K562 (cell line): ENCODE results near the gene SLC16A13. TPM values are rescaled to one million over a fixed set of nuclear protein-coding genes. Genes with fewer than 3 reads are reported as not detected.
A peak's percentile ranks its signal among the peaks of the same experiment; 100 is the strongest.
"Not testable (repeated sequence)": the region's sequence is repeated elsewhere in the genome, so short reads cannot be mapped to it uniquely, and the experiment has no call there.

ENCODE experiments used
- ARID1B ChIP-seq: fragments of 450-650 bp; IDR thresholded peaks from 2 replicates; pipeline ENCODE4 v1.6.1; 2016; ENCODE audit warnings: antibody characterized with exemption, mild to moderate bottlenecking, inconsistent platforms
- ATF1 ChIP-seq, 2 experiments: fragments of 450-650 bp in 1 of 2; IDR thresholded peaks; 2 replicates each; pipeline ENCODE4 v1.6.1; 2016; ENCODE audit warnings: missing compliant biosample characterization in 1 of 2, missing genetic modification characterization in 1 of 2
- BCOR ChIP-seq: fragments of 450-650 bp; IDR thresholded peaks from 2 replicates; pipeline ENCODE4 v1.6.1; 2016
- CCNT2 ChIP-seq: IDR thresholded peaks from 2 replicates; pipeline ENCODE4 v1.6.1; 2011; ENCODE audit warnings: borderline replicate concordance, low read depth, mild to moderate bottlenecking, moderate library complexity, mixed read lengths, low read length; ENCODE audit not compliant: insufficient read length; ENCODE audit errors: extremely low read depth
- CTBP1 ChIP-seq: fragments of 450-650 bp; IDR thresholded peaks from 2 replicates; pipeline ENCODE4 v1.6.1; 2016; ENCODE audit warnings: borderline replicate concordance
- DACH1 ChIP-seq: fragments of 450-650 bp; IDR thresholded peaks from 2 replicates; pipeline ENCODE4 v1.6.1; 2018; ENCODE audit not compliant: partially characterized antibody
- DMBX1 ChIP-seq: fragments of 250-450 bp; sonication (Bioruptor Pico); IDR thresholded peaks from 2 replicates; pipeline ENCODE4 v1.8.0; 2022; ENCODE audit warnings: inconsistent platforms, mild to moderate bottlenecking, moderate library complexity, borderline replicate concordance
- EHMT2 ChIP-seq: fragments of 450-650 bp; IDR thresholded peaks from 2 replicates; pipeline ENCODE4 v1.6.1; 2018; ENCODE audit warnings: antibody characterized with exemption
- EP300 ChIP-seq: IDR thresholded peaks from 2 replicates; pipeline ENCODE4 v1.6.1; 2012; ENCODE audit warnings: low read length, improper control_type of control experiment
- GATAD2B ChIP-seq: fragments of 450-650 bp; IDR thresholded peaks from 2 replicates; pipeline ENCODE4 v1.6.1; 2017; ENCODE audit warnings: mild to moderate bottlenecking, borderline replicate concordance
- HMGN3 ChIP-seq: IDR thresholded peaks from 2 replicates; pipeline ENCODE4 v1.6.1; 2011; ENCODE audit warnings: borderline replicate concordance, low read depth, mild to moderate bottlenecking, mixed read lengths, low read length; ENCODE audit not compliant: insufficient read length; ENCODE audit errors: extremely low read depth
- KLF16 ChIP-seq: IDR thresholded peaks from 2 replicates; pipeline ENCODE4 v1.6.1; 2016; ENCODE audit warnings: antibody characterized with exemption
- MECOM ChIP-seq: fragments of 250-450 bp; sonication (Bioruptor Pico); IDR thresholded peaks from 2 replicates; pipeline ENCODE4 v1.8.0; 2022; ENCODE audit warnings: inconsistent platforms
- MTA2 ChIP-seq: fragments of 450-650 bp; IDR thresholded peaks from 2 replicates; pipeline ENCODE4 v1.6.1; 2016; ENCODE audit warnings: low read depth
- PHB2 ChIP-seq: fragments of 450-650 bp; IDR thresholded peaks from 2 replicates; pipeline ENCODE4 v1.6.1; 2017; ENCODE audit warnings: low read depth
- PKNOX1 ChIP-seq: fragments of 450-650 bp; IDR thresholded peaks from 2 replicates; pipeline ENCODE4 v1.6.1; 2016
- TAL1 ChIP-seq: fragments of 450-650 bp; IDR thresholded peaks from 2 replicates; pipeline ENCODE4 v1.6.1; 2016; ENCODE audit warnings: mild to moderate bottlenecking
- TARDBP ChIP-seq: fragments of 450-650 bp; IDR thresholded peaks from 2 replicates; pipeline ENCODE4 v1.6.1; 2016
- TRIM24 ChIP-seq, 2 experiments: fragments of 450-650 bp; IDR thresholded peaks; 2 replicates each; pipeline ENCODE4 v1.6.1; 2016
- VEZF1 ChIP-seq: fragments of 200-800 bp; sonication (Bioruptor generic); IDR thresholded peaks from 2 replicates; pipeline ENCODE4 v1.6.1; 2017; ENCODE audit warnings: missing genetic modification characterization, missing compliant biosample characterization
- ZMIZ1 ChIP-seq, 2 experiments: fragments of 150-350 bp in 1 of 2; IDR thresholded peaks; 2 replicates each; pipeline ENCODE4 v1.6.1; 2012 to 2016; ENCODE audit warnings: low read depth in 2 of 2, low read length in 2 of 2, mild to moderate bottlenecking in 1 of 2, moderate library complexity in 1 of 2
- ZNF197 ChIP-seq: fragments of 200-800 bp; sonication (Bioruptor generic); IDR thresholded peaks from 2 replicates; pipeline ENCODE4 v1.6.1; 2016; ENCODE audit warnings: low read depth, missing genetic modification characterization, missing compliant biosample characterization
- ZNF639 ChIP-seq, 2 experiments: fragments of 200-800 bp in 1 of 2; sonication (Bioruptor generic) in 1 of 2; sonication (generic) in 1 of 2; formaldehyde crosslinking in 1 of 2; IDR thresholded peaks in 1 of 2; conservative IDR thresholded peaks in 1 of 2; 2 replicates each; pipeline versions ENCODE4 v1.5.0 to v1.6.1; 2016 to 2020; ENCODE audit warnings: missing compliant biosample characterization in 1 of 2, missing genetic modification characterization in 1 of 2, missing genetic modification reagents in 1 of 2
- polyA plus RNA-seq, 8 experiments: library from polyadenylated mRNA; depleted of rRNA in 4 of 8; stranded (reverse) in 5 of 8; unstranded in 3 of 8; fragments of >200 nt; fragmentation: Nextera tagmentation in 2 of 8; fragmentation: Illumina TruSeq in 1 of 8; extraction: Ambion mirVana in 2 of 8; extraction: Trizol in 1 of 8; gene quantifications; 2 replicates each; pipeline versions ENCODE4 v1.2.1 to v1.2.3, GENCODE V29; 2011 to 2014; ENCODE audit warnings: inconsistent platforms in 1 of 8, missing spikeins in 1 of 8
- total RNA-seq, 7 experiments: library from RNA; depleted of rRNA in 6 of 7; stranded (reverse); fragments of >200 nt in 6 of 7; fragmentation: Illumina TruSeq in 2 of 7; extraction: Trizol in 2 of 7; gene quantifications; 2 replicates each; pipeline versions ENCODE4 v1.2.1 to v1.2.3, GENCODE V29; 2011 to 2021; ENCODE audit warnings: low replicate concordance in 1 of 7

Gene SLC16A13
- total and polyA plus RNA-seq, 9 of the 15 experiments (the other 6 are each of a cell fraction or from before 2014, with no cell fraction given), result 0.04 to 5.6 (median 0.87) TPM

- peak in 1 of 2 experiments; percentile 83; a peak in 1 of 4 replicates for TF ChIP-seq ZMIZ1 (IDR thresholded peaks at IDR 0.05; ENCODE audit: low read depth in 2 of 2, low read length in 2 of 2)
- peak; percentile 98 for TF ChIP-seq ARID1B
- peak; percentile 65; the same call in 1 of the 2 replicates for TF ChIP-seq TARDBP
- TF ChIP-seq KLF16, result peak; percentile 95
- TF ChIP-seq PHB2, result peak; percentile 85
- TF ChIP-seq EP300, result peak; percentile 93
- peak; percentile 27 for TF ChIP-seq VEZF1 (CRISPR knock-in tag)
- peak; percentile 25; the same call in 1 of the 2 replicates for TF ChIP-seq DMBX1
- peak; percentile 95 for TF ChIP-seq MTA2
- peak; percentile 86 to 92 for TF ChIP-seq TRIM24 (IDR thresholded peaks at IDR 0.05)
- TF ChIP-seq EHMT2, result 0 out of 2 replicates have a peak, but pooled peaks have one; percentile 26
- peak in 1 of 2 experiments; percentile 56; a peak in 2 of 4 replicates for TF ChIP-seq ZNF639 (CRISPR knock-in tag; conservative IDR thresholded peaks at IDR 0.05 in 1 of 2, IDR thresholded peaks at IDR 0.05 in 1 of 2)
- not testable (repeated sequence) for TF ChIP-seq ATF1 (CRISPR knock-in tag; IDR thresholded peaks at IDR 0.05)
- peak; percentile 37; the same call in 1 of the 2 replicates for TF ChIP-seq ATF1 (tag; IDR thresholded peaks at IDR 0.05)
- TF ChIP-seq ZNF197, result peak; percentile 84
- TF ChIP-seq TAL1, result peak; percentile 98
- TF ChIP-seq PKNOX1, result peak; percentile 66
- peak; percentile 24 for TF ChIP-seq DACH1
- peak; percentile 67; the same call in 1 of the 2 replicates for TF ChIP-seq CTBP1
- TF ChIP-seq BCOR, result peak; percentile 89
- TF ChIP-seq HMGN3, result peak; percentile 56
- peak; percentile 87 for TF ChIP-seq CCNT2
- TF ChIP-seq GATAD2B, result peak; percentile 82
- TF ChIP-seq MECOM (CRISPR knock-in tag), result peak; percentile 41; the same call in 1 of the 2 replicates
These were observed 42.2 kb upstream of the SLC16A13 start (continued) for GRCh38 chr17:6993613-6994056.
